GM12892 (cell line): ENCODE results near the gene CNGB1.

Experiments
- POLR2A ChIP-seq: IDR thresholded peaks from 2 replicates; pipeline ENCODE4 v1.6.1; 2011; ENCODE audit warnings: low read depth, low read length, control low read depth
- POLR2AphosphoS5 ChIP-seq: IDR thresholded peaks from 2 replicates; pipeline ENCODE4 v1.6.1; 2011; ENCODE audit warnings: low read depth, low read length, control low read depth
- TAF1 ChIP-seq: IDR thresholded peaks from 2 replicates; pipeline ENCODE4 v1.6.1; 2011; ENCODE audit warnings: low read depth, mild to moderate bottlenecking, control low read depth, low read length, borderline replicate concordance

GRCh38 chr16:57867000-57867561 lies 103.8 kb downstream of the CNGB1 start:
- TF ChIP-seq POLR2A = no peak
- no peak for TF ChIP-seq POLR2AphosphoS5
- no peak for TF ChIP-seq TAF1
